Neuronal stem cell (in vitro differentiated cells): ENCODE results near the gene PDYN.

Experiments used
- DNase-seq: peaks from one replicate; pipeline ENCODE4 v3.0.0-alpha.2; 2013; ENCODE audit warnings: low spot score
- H2AFZ ChIP-seq: one replicate; pipeline ENCODE4 v1.6.1; 2013; ENCODE audit warnings: mild to moderate bottlenecking, low read length, inconsistent platforms
- H2AK5ac ChIP-seq: 2 replicates; pipeline ENCODE4 v1.6.1; 2013; ENCODE audit warnings: low read depth, mild to moderate bottlenecking, inconsistent platforms, low read length, moderate library complexity, mixed read lengths
- H2BK120ac ChIP-seq: 2 replicates; pipeline ENCODE4 v1.6.1; 2013; ENCODE audit warnings: low read depth, mild to moderate bottlenecking, inconsistent platforms, low read length, moderate library complexity, mixed read lengths
- H2BK12ac ChIP-seq: one replicate; pipeline ENCODE4 v1.6.1; 2013; ENCODE audit warnings: low read length, inconsistent platforms
- H2BK15ac ChIP-seq: 2 replicates; pipeline ENCODE4 v1.6.1; 2013; ENCODE audit warnings: mild to moderate bottlenecking, low read length, inconsistent platforms, mixed read lengths
- H2BK5ac ChIP-seq: one replicate; pipeline ENCODE4 v1.6.1; 2013; ENCODE audit warnings: inconsistent platforms, mild to moderate bottlenecking, low read length, moderate library complexity
- H3K14ac ChIP-seq: one replicate; pipeline ENCODE4 v1.6.1; 2013; ENCODE audit warnings: low read length, inconsistent platforms
- H3K18ac ChIP-seq: 2 replicates; pipeline ENCODE4 v1.6.1; 2013; ENCODE audit warnings: low read length, inconsistent platforms
- H3K23ac ChIP-seq: 2 replicates; pipeline ENCODE4 v1.6.1; 2013; ENCODE audit warnings: low read depth, mild to moderate bottlenecking, mixed read lengths, low read length, inconsistent platforms; ENCODE audit not compliant: poor library complexity
- H3K27ac ChIP-seq: replicated peaks from 3 replicates; pipeline ENCODE4 v1.5.1; 2013; ENCODE audit warnings: low read length, inconsistent platforms
- H3K27me3 ChIP-seq, 3 experiments: 2 replicates each; pipeline ENCODE4 v1.6.1; 2013; ENCODE audit warnings: low read length in 3 of 3, mild to moderate bottlenecking in 2 of 3, inconsistent platforms in 1 of 3, low read depth in 1 of 3, mixed read lengths in 1 of 3, moderate library complexity in 1 of 3; ENCODE audit not compliant: control insufficient read depth in 3 of 3, insufficient read depth in 3 of 3
- H3K36me3 ChIP-seq, 2 donors: replicated peaks in 1 of 2; 2 replicates each; pipeline ENCODE4 v1.6.1; 2013; ENCODE audit warnings: low read length in 2 of 2; ENCODE audit not compliant: control insufficient read depth in 2 of 2, insufficient read depth in 2 of 2
- H3K4ac ChIP-seq: 2 replicates; pipeline ENCODE4 v1.6.1; 2013; ENCODE audit warnings: inconsistent platforms, mild to moderate bottlenecking, low read length, moderate library complexity
- H3K4me1 ChIP-seq, 2 donors: 1 replicate in 1 of 2; 2 replicates in 1 of 2; pipeline ENCODE4 v1.6.1; 2013; ENCODE audit warnings: low read length in 2 of 2, low read depth in 1 of 2; ENCODE audit not compliant: control insufficient read depth in 2 of 2, insufficient read depth in 1 of 2
- H3K4me2 ChIP-seq: one replicate; pipeline ENCODE4 v1.6.1; 2013; ENCODE audit warnings: mild to moderate bottlenecking, low read length, inconsistent platforms; ENCODE audit not compliant: insufficient read depth, poor library complexity, severe bottlenecking
- H3K4me3 ChIP-seq, 2 donors: 2 replicates each; pipeline ENCODE4 v1.5.1; 2013; ENCODE audit warnings: low read length in 2 of 2, mild to moderate bottlenecking in 2 of 2, inconsistent platforms in 1 of 2, moderate library complexity in 1 of 2
- H3K79me1 ChIP-seq: one replicate; pipeline ENCODE4 v1.6.1; 2013; ENCODE audit warnings: low read depth, mild to moderate bottlenecking, inconsistent platforms, low read length, moderate library complexity
- H3K9ac ChIP-seq: one replicate; pipeline ENCODE4 v1.6.1; 2013; ENCODE audit warnings: mild to moderate bottlenecking, low read depth, low read length, inconsistent platforms; ENCODE audit not compliant: poor library complexity
- H3K9me3 ChIP-seq, 2 donors: replicated peaks in 1 of 2; 2 replicates each; pipeline versions ENCODE3 to v1.6.1; 2013; ENCODE audit warnings: low read length in 2 of 2, mild to moderate bottlenecking in 2 of 2, inconsistent platforms in 1 of 2, low read depth in 1 of 2, mixed read lengths in 1 of 2, moderate library complexity in 1 of 2; ENCODE audit not compliant: control insufficient read depth in 2 of 2, insufficient read depth in 1 of 2
- H4K8ac ChIP-seq: one replicate; pipeline ENCODE4 v1.6.1; 2013; ENCODE audit warnings: low read depth, mild to moderate bottlenecking, inconsistent platforms, low read length, moderate library complexity
- H4K91ac ChIP-seq: one replicate; pipeline ENCODE4 v1.6.1; 2013; ENCODE audit warnings: low read length, low read depth, mild to moderate bottlenecking, inconsistent platforms; ENCODE audit not compliant: poor library complexity
- WGBS, 2 donors: extraction: QIAGEN DNeasy Blood & Tissue Kit; methylation state at CpG; one replicate each; pipeline ENCODE4 v1.1.7; 2013; ENCODE audit warnings: missing lambda C conversion rate in 2 of 2, mixed read lengths in 1 of 2; ENCODE audit not compliant: insufficient read length in 2 of 2, insufficient replicate concordance in 1 of 2; ENCODE audit errors: extremely low coverage in 2 of 2; 5-methylcytosine and 5-hydroxymethylcytosine counted together

Gene PDYN

GRCh38 chr20:2001119-2001518, 7.3 kb upstream of the PDYN start:
- Histone ChIP-seq H3K27ac (no peak overlapping the region), H2AFZ (no peak overlapping the region), H4K91ac (no peak overlapping the region), H2AK5ac (no peak overlapping the region), H3K4ac (no peak overlapping the region), H3K4me1 (no peaks in the 10 kb centered on the region), H3K14ac (no peak overlapping the region), H3K4me3 (no peak overlapping the region), H3K9me3 (no peaks in the 10 kb centered on the region), H3K4me2 (no peak overlapping the region), H3K9ac (no peak overlapping the region), H3K23ac (no peak overlapping the region), H4K8ac (no peak overlapping the region), H2BK5ac (no peak overlapping the region), H2BK15ac (no peak overlapping the region), H3K79me1 (no peaks in the 10 kb centered on the region), H3K36me3 (no peaks in the 10 kb centered on the region), H2BK12ac (no peak overlapping the region), H2BK120ac (no peak overlapping the region), H3K18ac (no peak overlapping the region), H3K27me3 (peaks cover 0 to 30% (median 0%) of the 10 kb centered on the region in 3 experiments)
- no CpG with 5 or more reads among the region's 3 CpGs for WGBS, 2 donors
- no peak for DNase-seq

- H4K8ac ChIP-seq = no peak overlapping the region
- no peak overlapping the region for H3K23ac ChIP-seq
- H3K27me3 ChIP-seq = peaks cover 0 to 37% (median 0%) of the 10 kb centered on the region in 3 experiments
- H3K18ac ChIP-seq = no peak overlapping the region
- H4K91ac ChIP-seq = no peak overlapping the region
- H3K4ac ChIP-seq = no peak overlapping the region
- H3K27ac ChIP-seq = no peak overlapping the region
- no peak overlapping the region for H3K14ac ChIP-seq
- H2BK12ac ChIP-seq = no peak overlapping the region
- no peak overlapping the region for H2AFZ ChIP-seq
- H3K4me1 ChIP-seq = no peaks in the 10 kb centered on the region
- no peak for DNase-seq
- H2AK5ac ChIP-seq = no peak overlapping the region
- no peak overlapping the region for H2BK120ac ChIP-seq
- no peak overlapping the region for H3K4me2 ChIP-seq
- no peaks in the 10 kb centered on the region for H3K36me3 ChIP-seq
- no peak overlapping the region for H2BK5ac ChIP-seq
- H3K79me1 ChIP-seq = no peaks in the 10 kb centered on the region
- no peak overlapping the region for H3K9ac ChIP-seq
- H2BK15ac ChIP-seq = no peak overlapping the region
- H3K9me3 ChIP-seq = no peaks in the 10 kb centered on the region
- H3K4me3 ChIP-seq = no peak overlapping the region
- WGBS, 2 donors = no CpG with 5 or more reads among the region's 6 CpGs
Observed at GRCh38 chr20:2000285-2000684, 6.4 kb upstream of the PDYN start.

- Histone ChIP-seq H3K4me1 (peaks cover 2 to 6% of the 10 kb centered on the region in 2 donors), H3K4ac (no peak overlapping the region), H3K18ac (no peak overlapping the region), H2BK5ac (no peak overlapping the region), H3K27me3 (peaks cover 0 to 53% (median 0%) of the 10 kb centered on the region in 3 experiments), H2AFZ (no peak overlapping the region), H2BK12ac (no peak overlapping the region), H2BK120ac (no peak overlapping the region), H3K36me3 (no peaks in the 10 kb centered on the region), H3K9ac (peak overlapping the region; percentile 17), H3K23ac (no peak overlapping the region), H3K27ac (no peak overlapping the region), H4K8ac (no peak overlapping the region), H4K91ac (no peak overlapping the region), H2BK15ac (no peak overlapping the region), H3K79me1 (no peaks in the 10 kb centered on the region), H2AK5ac (no peak overlapping the region), H3K14ac (no peak overlapping the region), H3K4me3 (no peak overlapping the region), H3K4me2 (no peak overlapping the region), H3K9me3 (no peaks in the 10 kb centered on the region)
- no peak for DNase-seq
- WGBS, 2 donors = no CpG with 5 or more reads among the region's 3 CpGs
Observed at GRCh38 chr20:1998715-1999114, 4.9 kb upstream of the PDYN start.

GRCh38 chr20:1998193-1998520, 4.3 kb upstream of the PDYN start:
- DNase-seq = no peak
- Histone ChIP-seq H3K23ac (no peak overlapping the region), H2BK12ac (no peak overlapping the region), H3K9me3 (no peaks in the 10 kb centered on the region), H2BK120ac (no peak overlapping the region), H2AK5ac (no peak overlapping the region), H3K27me3 (peaks cover 0 to 58% (median 0%) of the 10 kb centered on the region in 3 experiments), H3K36me3 (no peaks in the 10 kb centered on the region), H3K14ac (no peak overlapping the region), H3K4me3 (no peak overlapping the region), H3K4ac (no peak overlapping the region), H3K18ac (no peak overlapping the region), H3K9ac (no peak overlapping the region), H2BK5ac (no peak overlapping the region), H3K27ac (no peak overlapping the region), H4K91ac (no peak overlapping the region), H2AFZ (no peak overlapping the region), H4K8ac (no peak overlapping the region), H3K79me1 (no peaks in the 10 kb centered on the region), H3K4me2 (no peak overlapping the region), H2BK15ac (no peak overlapping the region), H3K4me1 (peaks cover 2 to 8% of the 10 kb centered on the region in 2 donors)
- no CpG with 5 or more reads among the region's 4 CpGs for WGBS, 2 donors
